Sigmoid colon (tissue), 4 donors: ENCODE data around the gene MESD.

ENCODE experiments used
- CTCF ChIP-seq, 4 experiments: fragments of 450-650 bp in 3 of 4; fragments of 200-600 bp in 1 of 4; IDR thresholded peaks; one replicate each; pipeline ENCODE4 v1.5.1; 2016 to 2019; ENCODE audit warnings: antibody characterized with exemption in 4 of 4, mild to moderate bottlenecking in 3 of 4, moderate library complexity in 2 of 4
- EP300 ChIP-seq, 4 donors: sonication (generic); formaldehyde crosslinking; IDR thresholded peaks; one replicate each; pipeline ENCODE4 v1.6.1; 2017; ENCODE audit warnings: antibody characterized with exemption in 4 of 4

GRCh38 chr15:80911821-80912220 is 77.8 kb downstream of the MESD start:
- no peak for TF ChIP-seq CTCF (IDR thresholded peaks at IDR 0.05)
- TF ChIP-seq EP300 (IDR thresholded peaks at IDR 0.05), result no peak
